HG03439 (cell line): Measurements from ENCODE around the gene LRRC27.
"Not testable (repeated sequence)": the region's sequence is repeated elsewhere in the genome, so short reads cannot be mapped to it uniquely, and the experiment has no call there.

Experiments
- ATAC-seq: cut with Tn5 transposase; IDR thresholded peaks from one replicate; pipeline ENCODE4 v1.9.1; 2021; ENCODE audit warnings: mild to moderate bottlenecking, moderate library complexity; ENCODE audit not compliant: unreplicated experiment

Gene LRRC27

GRCh38 chr10:132331601-132332432 lies at the start of gene LRRC27:
Gene LRRC27, plus strand, starts transcription at chr10:132332193. Its CDS starts 1,332 bp downstream, at chr10:132333525.
- peak; percentile 86 for ATAC-seq

GRCh38 chr10:132282667-132283603 lies 49.1 kb upstream of the LRRC27 start:
- ATAC-seq = no peak

DNA sequence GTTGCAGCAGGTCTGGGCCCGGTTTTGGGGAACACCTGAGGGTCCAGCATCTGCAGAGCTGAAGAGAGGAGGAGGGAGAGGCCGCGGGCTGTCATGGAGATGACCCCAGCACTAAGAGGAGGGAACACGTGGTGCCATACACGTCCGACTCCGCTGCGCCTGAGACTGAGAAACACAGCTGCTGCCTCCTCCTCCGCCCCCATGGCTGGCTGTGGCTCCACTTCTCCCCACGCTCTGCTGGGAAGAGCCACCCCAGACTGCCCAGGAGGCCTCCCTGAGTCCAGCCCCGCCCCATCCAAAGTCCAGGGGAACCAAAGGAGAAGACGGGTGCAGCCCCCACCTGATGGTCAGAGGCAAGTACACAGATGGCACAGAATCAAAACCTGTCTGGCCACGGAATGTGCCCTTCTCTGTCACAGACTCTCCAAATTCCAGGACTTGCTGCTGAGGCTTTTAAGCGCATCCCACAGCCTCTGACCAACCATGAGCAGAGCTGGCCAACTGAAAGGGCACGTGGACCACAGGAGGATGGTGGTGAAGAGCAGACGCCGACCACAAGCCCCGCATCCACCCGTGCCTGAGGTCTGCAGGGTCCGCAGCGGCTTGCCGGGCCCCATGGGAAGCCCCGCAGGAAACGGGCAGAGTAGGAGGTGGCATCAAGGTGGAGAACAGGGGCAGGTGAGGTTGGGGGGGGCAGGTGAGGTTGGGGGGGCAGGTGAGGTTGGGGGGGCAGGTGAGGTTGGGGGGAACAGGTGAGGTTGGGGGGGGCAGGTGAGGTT lies 48.2 kb upstream of the LRRC27 start:
- ATAC-seq = no peak

- ATAC-seq = no peak
These were observed 42.6 kb upstream of the LRRC27 start for GRCh38 chr10:132289439-132289838.

DNA sequence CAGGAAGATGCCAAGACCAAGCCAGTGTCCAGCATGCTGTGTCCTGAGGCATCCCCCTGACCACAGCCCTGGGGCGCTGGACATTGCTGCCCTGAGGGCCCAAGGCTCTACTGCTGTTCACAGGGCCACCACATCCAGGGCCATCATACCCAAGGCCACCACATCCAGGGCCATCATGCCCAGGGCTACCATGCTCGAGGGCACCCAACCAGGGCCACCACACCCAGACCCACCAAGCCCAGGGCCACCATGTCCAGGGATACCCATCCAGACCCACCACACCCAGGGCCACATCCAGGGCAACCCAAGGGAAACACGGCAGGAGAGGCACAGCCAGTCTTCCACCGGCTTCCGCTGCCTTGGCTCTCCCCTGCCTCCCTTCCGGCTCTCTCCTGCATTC lies 41.4 kb upstream of the LRRC27 start:
- no peak for ATAC-seq

DNA sequence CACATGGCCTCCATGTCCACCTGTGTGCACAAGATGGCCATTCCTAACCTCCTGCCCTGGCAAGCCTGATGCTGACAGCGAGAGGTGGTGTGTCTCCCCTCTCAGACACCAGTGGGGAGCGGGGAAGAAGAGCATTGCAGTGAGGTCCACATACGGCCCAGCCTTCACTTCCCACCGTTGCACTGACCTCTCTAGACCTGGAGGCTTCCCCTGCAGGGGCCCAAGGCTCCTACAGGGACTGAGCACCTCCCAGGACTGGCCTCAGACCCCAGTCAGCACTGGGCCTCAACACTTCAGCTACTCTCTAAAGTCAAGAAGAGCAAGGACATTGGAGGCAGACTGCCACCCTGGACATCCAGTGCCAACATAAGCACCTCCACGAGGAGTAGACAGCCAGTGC lies 40.2 kb upstream of the LRRC27 start:
- no peak for ATAC-seq

GRCh38 chr10:132292287-132293200 lies 39.4 kb upstream of the LRRC27 start:
- ATAC-seq = no peak

- no peak for ATAC-seq
These were observed 38.7 kb upstream of the LRRC27 start for GRCh38 chr10:132293201-132293812.

GRCh38 chr10:132293813-132294520 lies 38.0 kb upstream of the LRRC27 start:
- no peak for ATAC-seq

DNA sequence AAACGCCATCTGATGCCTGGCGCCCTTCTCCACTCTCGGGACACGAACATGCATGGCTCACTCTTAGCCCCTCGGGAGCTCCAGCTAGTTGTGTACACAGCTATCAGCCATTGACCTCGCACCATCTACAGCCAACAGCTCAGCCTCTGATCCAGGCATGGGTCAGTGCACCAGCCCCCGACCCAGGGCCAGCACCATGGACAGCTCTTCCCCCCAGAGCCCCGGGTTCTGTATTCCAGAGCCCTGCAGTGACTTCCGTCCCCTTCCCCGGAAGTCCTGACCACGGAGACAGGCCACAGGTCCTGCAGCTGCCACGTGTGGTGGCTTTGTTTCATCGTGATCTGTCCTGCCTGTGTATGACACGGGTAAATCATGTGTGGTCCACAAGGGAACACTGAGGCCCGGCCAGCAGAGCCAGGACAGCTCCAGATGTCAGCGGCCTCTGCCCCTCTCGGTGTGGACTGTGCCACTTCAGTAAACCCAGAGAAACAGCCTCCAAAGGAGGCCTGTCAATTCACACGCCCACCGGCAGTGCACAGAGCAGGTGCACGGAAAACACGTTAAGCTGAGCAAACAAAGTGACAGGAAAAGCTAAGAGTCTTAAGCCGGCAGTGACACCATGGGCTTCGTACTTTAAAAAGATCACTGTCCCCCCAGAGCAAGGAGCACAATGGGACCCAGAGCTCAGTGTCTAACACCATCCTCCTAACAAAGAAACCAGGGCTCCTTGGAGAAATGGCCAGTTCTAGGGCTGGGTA lies 37.3 kb upstream of the LRRC27 start:
- no peak for ATAC-seq

- not testable (repeated sequence) for ATAC-seq
These were observed 36.5 kb upstream of the LRRC27 start for GRCh38 chr10:132295481-132295880.

- no peak for ATAC-seq
These were observed 35.1 kb upstream of the LRRC27 start for GRCh38 chr10:132296666-132297443.

- no peak for ATAC-seq
These were observed 34.5 kb upstream of the LRRC27 start for GRCh38 chr10:132297526-132297925.

GRCh38 chr10:132298038-132298881 lies 33.7 kb upstream of the LRRC27 start:
- no peak for ATAC-seq

DNA sequence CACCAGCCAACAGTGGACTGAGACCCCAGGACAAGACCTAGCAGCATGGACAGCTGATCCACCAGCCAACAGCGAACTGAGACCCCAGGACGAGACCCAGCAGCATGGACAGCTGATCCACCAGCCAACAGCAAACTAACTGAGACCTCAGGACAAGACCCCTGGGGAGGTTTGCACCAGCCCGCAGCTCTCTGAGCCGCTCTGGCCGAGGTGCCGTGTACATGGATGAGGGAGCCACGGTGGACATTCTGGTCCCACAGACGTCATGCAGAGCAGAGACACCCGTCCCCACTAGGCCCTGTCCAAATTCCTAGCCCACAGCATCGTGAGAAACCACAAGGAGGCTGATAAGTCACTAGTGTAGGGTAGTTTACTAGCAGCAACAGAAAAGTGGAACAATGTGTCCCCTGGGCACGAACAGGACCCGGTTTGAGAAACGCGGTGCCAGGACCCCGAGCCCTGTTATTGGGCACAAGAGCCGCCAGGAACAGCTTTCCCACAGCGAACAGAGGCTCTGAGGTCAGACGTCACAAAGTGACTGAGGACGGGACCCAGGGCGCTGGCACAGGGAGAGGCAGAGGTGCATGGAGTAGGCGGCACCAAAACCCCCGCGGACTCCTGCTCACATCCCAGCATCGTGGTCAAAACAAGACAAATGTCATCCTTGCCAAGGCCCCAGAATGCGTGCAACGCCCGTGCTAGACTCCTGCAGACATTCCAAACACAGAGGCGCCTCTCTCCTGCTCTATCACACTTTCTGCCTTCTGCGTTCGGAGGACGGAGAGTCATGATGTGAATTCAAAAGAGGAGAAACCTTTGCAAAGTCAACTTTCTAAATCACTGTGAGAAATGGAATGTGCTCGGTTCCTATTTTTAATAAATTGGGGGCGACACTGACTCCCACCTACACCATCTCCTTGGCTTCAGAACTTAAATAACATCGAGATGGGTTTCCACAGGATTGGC lies 32.3 kb upstream of the LRRC27 start:
- ATAC-seq = no peak
